Neural progenitor cell (in vitro differentiated cells): ENCODE measurements around the gene MFGE8.

ENCODE experiments used
- CTCF ChIP-seq: fragments of 200-600 bp; sonication (generic); IDR thresholded peaks from 2 replicates; pipeline ENCODE4 v1.5.1; 2017; ENCODE audit warnings: antibody characterized with exemption, mild to moderate bottlenecking
- EZH2 ChIP-seq: fragments of 200-600 bp; sonication (generic); IDR thresholded peaks from 2 replicates; pipeline ENCODE4 v1.6.1; 2017; ENCODE audit warnings: antibody characterized with exemption, mild to moderate bottlenecking, moderate library complexity

GRCh38 chr15:88876573-88876972, 36.6 kb downstream of the MFGE8 start:
- no peak for TF ChIP-seq EZH2
- no peak for TF ChIP-seq CTCF
